GM23248 (cell line): ENCODE results near the gene KIR2DL3. TPM values are rescaled to one million over a fixed set of nuclear protein-coding genes. Genes with fewer than 3 reads are reported as not detected.

Experiments
- DNase-seq: peaks from one replicate; pipeline ENCODE4 v3.0.0-alpha.2; 2015
- H2AFZ ChIP-seq: fragments of 200-600 bp; sonication (generic); 2 replicates; pipeline ENCODE4 v1.6.1; 2016; ENCODE audit warnings: antibody characterized with exemption
- H3F3A ChIP-seq: fragments of 200-600 bp; sonication (generic); 2 replicates; pipeline ENCODE4 v1.6.1; 2016; ENCODE audit warnings: mild to moderate bottlenecking, antibody characterized with exemption, mixed run types; ENCODE audit not compliant: insufficient read depth
- H3K27ac ChIP-seq: fragments of 200-600 bp; sonication (generic); 2 replicates; pipeline ENCODE4 v1.5.1; 2016; ENCODE audit warnings: mild to moderate bottlenecking
- H3K27me3 ChIP-seq: fragments of 200-600 bp; sonication (generic); replicated peaks from 2 replicates; pipeline ENCODE4 v1.6.1; 2016; ENCODE audit warnings: mild to moderate bottlenecking; ENCODE audit not compliant: insufficient read depth
- H3K36me3 ChIP-seq: fragments of 200-600 bp; sonication (generic); 2 replicates; pipeline ENCODE4 v1.6.1; 2016; ENCODE audit warnings: low read depth, mild to moderate bottlenecking
- H3K4me1 ChIP-seq: fragments of 200-600 bp; sonication (generic); 2 replicates; pipeline ENCODE4 v1.6.1; 2016; ENCODE audit warnings: mild to moderate bottlenecking; ENCODE audit not compliant: insufficient read depth
- H3K4me2 ChIP-seq: fragments of 200-600 bp; sonication (generic); one replicate; pipeline ENCODE4 v1.6.1; 2016; ENCODE audit warnings: mild to moderate bottlenecking; ENCODE audit not compliant: unreplicated experiment
- H3K4me3 ChIP-seq: fragments of 200-600 bp; sonication (generic); 2 replicates; pipeline ENCODE4 v1.5.1; 2016; ENCODE audit warnings: mild to moderate bottlenecking
- H3K79me2 ChIP-seq: fragments of 200-600 bp; sonication (generic); 2 replicates; pipeline ENCODE4 v1.6.1; 2016; ENCODE audit warnings: mild to moderate bottlenecking; ENCODE audit not compliant: insufficient read depth
- H3K9ac ChIP-seq: fragments of 200-600 bp; sonication (generic); 2 replicates; pipeline ENCODE4 v1.6.1; 2016; ENCODE audit warnings: mild to moderate bottlenecking
- H3K9me2 ChIP-seq: fragments of 200-600 bp; sonication (generic); 2 replicates; pipeline ENCODE4 v1.6.1; 2016; ENCODE audit warnings: mixed run types, mild to moderate bottlenecking, moderate library complexity; ENCODE audit not compliant: insufficient read depth
- H3K9me3 ChIP-seq: fragments of 200-600 bp; sonication (generic); one replicate; pipeline ENCODE4 v1.6.1; 2017; ENCODE audit warnings: low read depth
- H4K20me1 ChIP-seq: fragments of 200-600 bp; sonication (generic); 2 replicates; pipeline ENCODE4 v1.6.0; 2016; ENCODE audit not compliant: insufficient read depth
- EZH2 ChIP-seq: fragments of 200-600 bp; sonication (generic); IDR thresholded peaks from 2 replicates; pipeline ENCODE4 v1.6.1; 2018; ENCODE audit warnings: antibody characterized with exemption, mild to moderate bottlenecking; ENCODE audit not compliant: insufficient read depth, poor library complexity, severe bottlenecking
- EZH2phosphoT487 ChIP-seq: fragments of 200-600 bp; sonication (generic); IDR thresholded peaks from 2 replicates; pipeline ENCODE4 v1.6.1; 2018; ENCODE audit warnings: antibody characterized with exemption, moderate library complexity, mild to moderate bottlenecking, low read depth; ENCODE audit not compliant: insufficient read depth
- WGBS, 2 experiments: methylation state at CpG; one replicate each; pipeline ENCODE4 v1.1.6; 2015 to 2017; ENCODE audit warnings: low lambda C conversion rate in 2 of 2, low coverage in 1 of 2; ENCODE audit errors: missing lambda C conversion rate in 2 of 2; 5-methylcytosine and 5-hydroxymethylcytosine counted together
- in situ Hi-C: fragments of 300-500 bp; cut with MboI; formaldehyde crosslinking; loops from 2 replicates; pipeline ENCODE4 v1.15.0; 2020
- polyA plus RNA-seq: library from polyadenylated mRNA; unstranded; fragments of >200 nt; fragmentation: Nextera tagmentation; extraction: Ambion mirVana; gene quantifications from 2 replicates; pipeline ENCODE4 v1.2.1, GENCODE V29; 2016
- total RNA-seq: library from RNA; depleted of rRNA; stranded (reverse); fragments of >200 nt; shearing (Covaris generic); gene quantifications from 2 replicates; pipeline ENCODE4 v1.2.3, GENCODE V29; 2014

The KIR2DL3 gene
- total and polyA plus RNA-seq, 2 experiments from 2014 or later = not detected

DNA sequence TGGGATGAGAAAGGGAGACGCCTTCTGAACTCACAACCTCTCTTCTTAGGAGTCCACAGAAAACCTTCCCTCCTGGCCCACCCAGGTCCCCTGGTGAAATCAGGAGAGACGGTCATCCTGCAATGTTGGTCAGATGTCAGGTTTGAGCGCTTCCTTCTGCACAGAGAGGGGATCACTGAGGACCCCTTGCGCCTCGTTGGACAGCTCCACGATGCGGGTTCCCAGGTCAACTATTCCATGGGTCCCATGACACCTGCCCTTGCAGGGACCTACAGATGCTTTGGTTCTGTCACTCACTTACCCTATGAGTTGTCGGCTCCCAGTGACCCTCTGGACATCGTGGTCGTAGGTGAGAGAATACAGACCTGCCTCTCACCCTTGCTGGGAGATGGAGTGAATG lies 10.8 kb upstream of the KIR2DL3 start:
- no peaks in the 10 kb centered on the region for H3F3A ChIP-seq
- no peak for DNase-seq
- no peaks in the 10 kb centered on the region for H3K36me3 ChIP-seq
- H3K4me1 ChIP-seq = no peaks in the 10 kb centered on the region
- no peak overlapping the region for H3K9ac ChIP-seq
- no peaks in the 10 kb centered on the region for H4K20me1 ChIP-seq
- no peak overlapping the region for H2AFZ ChIP-seq
- no peaks in the 10 kb centered on the region for H3K9me3 ChIP-seq
- no peak overlapping the region for H3K4me3 ChIP-seq
- H3K9me2 ChIP-seq = no peaks in the 10 kb centered on the region
- H3K79me2 ChIP-seq = no peaks in the 10 kb centered on the region
- WGBS, 2 experiments = 33 to 36% methylated on average over 10 of the region's 10 CpGs
- in situ Hi-C loops = no loop called here
- H3K27me3 ChIP-seq = no peaks in the 10 kb centered on the region
- no peak for TF ChIP-seq EZH2
- TF ChIP-seq EZH2phosphoT487 = no peak
- H3K27ac ChIP-seq = no peak overlapping the region
- no peak overlapping the region for H3K4me2 ChIP-seq

DNA sequence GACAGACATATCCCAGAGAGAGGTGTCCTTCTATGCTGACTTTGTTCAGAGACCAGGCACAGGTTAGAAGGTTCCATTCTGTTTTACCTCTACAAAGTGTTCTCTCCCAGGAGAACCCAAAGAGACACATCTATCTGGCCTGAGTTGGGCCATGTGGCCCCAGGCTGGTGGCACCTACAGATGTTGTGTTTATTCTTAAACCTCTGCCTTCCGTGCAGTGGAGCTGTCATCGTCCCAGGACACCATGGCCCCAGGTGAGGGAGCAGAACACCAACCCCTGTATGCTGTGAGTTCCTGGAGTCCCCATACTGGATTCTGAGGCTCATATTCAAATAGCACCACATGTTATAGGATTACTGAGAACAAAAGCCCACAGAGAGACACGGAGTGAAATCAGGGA lies 10.1 kb upstream of the KIR2DL3 start:
- Histone ChIP-seq H3K4me1 (no peaks in the 10 kb centered on the region), H4K20me1 (no peaks in the 10 kb centered on the region), H3K9me2 (no peaks in the 10 kb centered on the region), H3K4me2 (no peak overlapping the region), H3K36me3 (no peaks in the 10 kb centered on the region), H3K4me3 (no peak overlapping the region), H3F3A (no peaks in the 10 kb centered on the region), H3K9ac (no peak overlapping the region), H2AFZ (no peak overlapping the region), H3K27ac (no peak overlapping the region), H3K79me2 (no peaks in the 10 kb centered on the region), H3K9me3 (no peaks in the 10 kb centered on the region), H3K27me3 (no peaks in the 10 kb centered on the region)
- in situ Hi-C loops = no loop called here
- TF ChIP-seq EZH2 (no peak), EZH2phosphoT487 (no peak)
- no peak for DNase-seq
- 11 to 16% methylated on average over 3 of the region's 3 CpGs for WGBS, 2 experiments

GRCh38 chr19:54729416-54730188 lies 8.7 kb upstream of the KIR2DL3 start:
- Histone ChIP-seq H2AFZ (no peak overlapping the region), H4K20me1 (no peaks in the 10 kb centered on the region), H3K9me3 (no peaks in the 10 kb centered on the region), H3F3A (no peaks in the 10 kb centered on the region), H3K4me2 (no peak overlapping the region), H3K27me3 (no peaks in the 10 kb centered on the region), H3K79me2 (no peaks in the 10 kb centered on the region), H3K9ac (no peak overlapping the region), H3K4me1 (no peaks in the 10 kb centered on the region), H3K9me2 (no peaks in the 10 kb centered on the region), H3K4me3 (no peak overlapping the region), H3K27ac (no peak overlapping the region), H3K36me3 (no peaks in the 10 kb centered on the region)
- no peak for DNase-seq
- TF ChIP-seq EZH2phosphoT487 (no peak), EZH2 (no peak)
- WGBS, 2 experiments = 21 to 23% methylated on average over 14 to 15 of the region's 15 CpGs
- in situ Hi-C loops = no loop called here

- no peaks in the 10 kb centered on the region for H3K9me2 ChIP-seq
- no peak overlapping the region for H2AFZ ChIP-seq
- no peaks in the 10 kb centered on the region for H3K4me1 ChIP-seq
- H3K9ac ChIP-seq = no peak overlapping the region
- TF ChIP-seq EZH2 (no peak), EZH2phosphoT487 (no peak)
- H3K27ac ChIP-seq = no peak overlapping the region
- H3K36me3 ChIP-seq = no peaks in the 10 kb centered on the region
- H3K27me3 ChIP-seq = no peaks in the 10 kb centered on the region
- DNase-seq = no peak
- in situ Hi-C loops = no loop called here
- no peaks in the 10 kb centered on the region for H3K79me2 ChIP-seq
- no peak overlapping the region for H3K4me3 ChIP-seq
- no peak overlapping the region for H3K4me2 ChIP-seq
- H3F3A ChIP-seq = no peaks in the 10 kb centered on the region
- H4K20me1 ChIP-seq = no peaks in the 10 kb centered on the region
- no peaks in the 10 kb centered on the region for H3K9me3 ChIP-seq
- WGBS, 2 experiments = 8 to 9% methylated on average over 8 of the region's 8 CpGs
Measured at GRCh38 chr19:54731191-54731590, 7.1 kb upstream of the KIR2DL3 start.

- no peaks in the 10 kb centered on the region for H3K4me1 ChIP-seq
- H3K9me3 ChIP-seq = no peaks in the 10 kb centered on the region
- H3K27me3 ChIP-seq = no peaks in the 10 kb centered on the region
- no peak overlapping the region for H2AFZ ChIP-seq
- no peaks in the 10 kb centered on the region for H4K20me1 ChIP-seq
- 11% methylated on average over 1 of the region's 1 CpG; no CpG with 5 or more reads in 1 of the 2 experiments for WGBS, 2 experiments
- H3K9ac ChIP-seq = no peak overlapping the region
- no peak overlapping the region for H3K4me3 ChIP-seq
- H3K36me3 ChIP-seq = no peaks in the 10 kb centered on the region
- in situ Hi-C loops = no loop called here
- H3K9me2 ChIP-seq = no peaks in the 10 kb centered on the region
- H3F3A ChIP-seq = no peaks in the 10 kb centered on the region
- H3K79me2 ChIP-seq = no peaks in the 10 kb centered on the region
- no peak for TF ChIP-seq EZH2
- TF ChIP-seq EZH2phosphoT487 = no peak
- H3K4me2 ChIP-seq = no peak overlapping the region
- no peak for DNase-seq
- no peak overlapping the region for H3K27ac ChIP-seq
Measured at GRCh38 chr19:54738715-54739114, 402 bp downstream of the KIR2DL3 start.
